ENCODE measurements around the gene BDKRB2. TPM values are rescaled to one million over a fixed set of nuclear protein-coding genes. Genes with fewer than 3 reads are reported as not detected.

BDKRB2 gene
- total and polyA plus RNA-seq, 2 donors (not counting 1 experiment from before 2014, with no cell fraction given), result 24.0 to 91.5 TPM

DNA sequence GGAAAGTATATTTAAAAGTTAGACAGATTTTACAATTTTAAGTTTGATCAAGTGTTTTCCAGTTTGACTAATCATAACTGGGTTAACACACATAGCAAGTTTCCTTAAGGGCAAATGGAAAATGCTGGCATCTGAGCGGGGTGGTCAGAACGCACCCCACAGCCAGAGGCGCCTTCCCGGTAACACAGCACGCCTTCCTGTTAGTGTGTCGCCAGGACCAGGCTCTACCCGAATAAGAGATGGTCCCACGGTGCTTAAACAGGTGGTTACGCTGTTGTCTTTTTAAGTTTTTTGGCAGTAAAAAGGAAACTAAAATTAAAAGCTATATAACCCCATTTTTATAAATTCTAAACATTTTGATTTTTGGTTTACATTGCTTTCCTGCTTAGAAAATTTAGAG is 79.4 kb downstream of the BDKRB2 start:
- no peak overlapping the region for H3K27ac ChIP-seq (ENCODE audit: insufficient read depth, low read length)
- H3K4me1 ChIP-seq (ENCODE audit: control insufficient read depth, extremely low read depth, insufficient read depth, low read length), result no peaks in the 10 kb centered on the region
- H3K9ac ChIP-seq (ENCODE audit: insufficient read depth, low read length), result no peak overlapping the region
- no peaks in the 10 kb centered on the region for H3K79me2 ChIP-seq (ENCODE audit: control insufficient read depth, insufficient read depth, low read length)
- H3K36me3 ChIP-seq (ENCODE audit: control insufficient read depth, insufficient read depth, low read length), result peaks cover 4% of the 10 kb centered on the region
- no peaks in the 10 kb centered on the region for H3K27me3 ChIP-seq (ENCODE audit: control insufficient read depth, insufficient read depth, low read length)
- H3K4me3 ChIP-seq (replicated peaks in 1 of 4; ENCODE audit: control extremely low read depth in 1 of 4, insufficient read depth in 1 of 4, low read depth in 3 of 4, low read length in 4 of 4), result no peak overlapping the region
- no peak for TF ChIP-seq EZH2 (IDR thresholded peaks at IDR 0.05; ENCODE audit: low read length, missing control alignments)
- TF ChIP-seq, protein P1, sequence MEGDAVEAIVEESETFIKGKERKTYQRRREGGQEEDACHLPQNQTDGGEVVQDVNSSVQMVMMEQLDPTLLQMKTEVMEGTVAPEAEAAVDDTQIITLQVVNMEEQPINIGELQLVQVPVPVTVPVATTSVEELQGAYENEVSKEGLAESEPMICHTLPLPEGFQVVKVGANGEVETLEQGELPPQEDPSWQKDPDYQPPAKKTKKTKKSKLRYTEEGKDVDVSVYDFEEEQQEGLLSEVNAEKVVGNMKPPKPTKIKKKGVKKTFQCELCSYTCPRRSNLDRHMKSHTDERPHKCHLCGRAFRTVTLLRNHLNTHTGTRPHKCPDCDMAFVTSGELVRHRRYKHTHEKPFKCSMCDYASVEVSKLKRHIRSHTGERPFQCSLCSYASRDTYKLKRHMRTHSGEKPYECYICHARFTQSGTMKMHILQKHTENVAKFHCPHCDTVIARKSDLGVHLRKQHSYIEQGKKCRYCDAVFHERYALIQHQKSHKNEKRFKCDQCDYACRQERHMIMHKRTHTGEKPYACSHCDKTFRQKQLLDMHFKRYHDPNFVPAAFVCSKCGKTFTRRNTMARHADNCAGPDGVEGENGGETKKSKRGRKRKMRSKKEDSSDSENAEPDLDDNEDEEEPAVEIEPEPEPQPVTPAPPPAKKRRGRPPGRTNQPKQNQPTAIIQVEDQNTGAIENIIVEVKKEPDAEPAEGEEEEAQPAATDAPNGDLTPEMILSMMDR (conservative IDR thresholded peaks at IDR 0.05 in 1 of 2, IDR thresholded peaks at IDR 0.05 in 1 of 2; ENCODE audit: low read depth in 1 of 2, low read length in 2 of 2), result no peak
- no peaks in the 10 kb centered on the region for H3K9me3 ChIP-seq (ENCODE audit: control insufficient read depth, insufficient read depth, low read depth, low read length)
- no peak overlapping the region for H2AFZ ChIP-seq (ENCODE audit: low read length)
- DNase-seq (ENCODE audit: low read depth in 2 of 2), result no peak
- no peaks in the 10 kb centered on the region for H4K20me1 ChIP-seq (ENCODE audit: control insufficient read depth, extremely low read depth, insufficient read depth, low read length)
- H3K4me2 ChIP-seq (ENCODE audit: extremely low read depth, insufficient read depth, low read length), result no peak overlapping the region

GRCh38 chr14:96284430-96284829 is 79.8 kb downstream of the BDKRB2 start:
- no peak for DNase-seq (ENCODE audit: low read depth in 2 of 2)
- Histone ChIP-seq H4K20me1 (ENCODE audit: control insufficient read depth, extremely low read depth, insufficient read depth, low read length) (no peaks in the 10 kb centered on the region), H3K27ac (ENCODE audit: insufficient read depth, low read length) (no peak overlapping the region), H2AFZ (ENCODE audit: low read length) (no peak overlapping the region), H3K9me3 (ENCODE audit: control insufficient read depth, insufficient read depth, low read depth, low read length) (no peaks in the 10 kb centered on the region), H3K4me3 (replicated peaks in 1 of 4; ENCODE audit: control extremely low read depth in 1 of 4, insufficient read depth in 1 of 4, low read depth in 3 of 4, low read length in 4 of 4) (no peak overlapping the region), H3K36me3 (ENCODE audit: control insufficient read depth, insufficient read depth, low read length) (peaks cover 4% of the 10 kb centered on the region), H3K4me2 (ENCODE audit: extremely low read depth, insufficient read depth, low read length) (no peak overlapping the region), H3K4me1 (ENCODE audit: control insufficient read depth, extremely low read depth, insufficient read depth, low read length) (no peaks in the 10 kb centered on the region), H3K27me3 (ENCODE audit: control insufficient read depth, insufficient read depth, low read length) (no peaks in the 10 kb centered on the region), H3K79me2 (ENCODE audit: control insufficient read depth, insufficient read depth, low read length) (no peaks in the 10 kb centered on the region), H3K9ac (ENCODE audit: insufficient read depth, low read length) (no peak overlapping the region)
- TF ChIP-seq EZH2 (IDR thresholded peaks at IDR 0.05; ENCODE audit: low read length, missing control alignments), result no peak
- TF ChIP-seq, protein P1 (conservative IDR thresholded peaks at IDR 0.05 in 1 of 2, IDR thresholded peaks at IDR 0.05 in 1 of 2; ENCODE audit: low read depth in 1 of 2, low read length in 2 of 2), result no peak

GRCh38 chr14:96285667-96286066 is 81.0 kb downstream of the BDKRB2 start:
- H3K9me3 ChIP-seq (ENCODE audit: control insufficient read depth, insufficient read depth, low read depth, low read length), result no peaks in the 10 kb centered on the region
- no peaks in the 10 kb centered on the region for H4K20me1 ChIP-seq (ENCODE audit: control insufficient read depth, extremely low read depth, insufficient read depth, low read length)
- TF ChIP-seq, protein P1 (conservative IDR thresholded peaks at IDR 0.05 in 1 of 2, IDR thresholded peaks at IDR 0.05 in 1 of 2; ENCODE audit: low read depth in 1 of 2, low read length in 2 of 2), result no peak
- no peak for TF ChIP-seq EZH2 (IDR thresholded peaks at IDR 0.05; ENCODE audit: low read length, missing control alignments)
- H3K79me2 ChIP-seq (ENCODE audit: control insufficient read depth, insufficient read depth, low read length), result no peaks in the 10 kb centered on the region
- no peak overlapping the region for H3K9ac ChIP-seq (ENCODE audit: insufficient read depth, low read length)
- no peak overlapping the region for H3K4me2 ChIP-seq (ENCODE audit: extremely low read depth, insufficient read depth, low read length)
- no peaks in the 10 kb centered on the region for H3K4me1 ChIP-seq (ENCODE audit: control insufficient read depth, extremely low read depth, insufficient read depth, low read length)
- H3K27me3 ChIP-seq (ENCODE audit: control insufficient read depth, insufficient read depth, low read length), result no peaks in the 10 kb centered on the region
- DNase-seq (ENCODE audit: low read depth in 2 of 2), result peak; percentile 37 to 89
- no peak overlapping the region for H2AFZ ChIP-seq (ENCODE audit: low read length)
- H3K36me3 ChIP-seq (ENCODE audit: control insufficient read depth, insufficient read depth, low read length), result peaks cover 9% of the 10 kb centered on the region
- H3K4me3 ChIP-seq (replicated peaks in 1 of 4; ENCODE audit: control extremely low read depth in 1 of 4, insufficient read depth in 1 of 4, low read depth in 3 of 4, low read length in 4 of 4), result peak overlapping the region in 1 of 4 experiments; percentile 10
- H3K27ac ChIP-seq (ENCODE audit: insufficient read depth, low read length), result no peak overlapping the region
